IPS-NIHi7 (cell line): ENCODE data around the gene STAT5A.

Experiments used
- DNase-seq: peaks from one replicate; pipeline ENCODE4 v3.0.0; 2012; ENCODE audit warnings: mixed read lengths; ENCODE audit errors: extremely low spot score

STAT5A gene

GRCh38 chr17:42268236-42268635 is 20.1 kb upstream of the STAT5A start:
- no peak for DNase-seq

GRCh38 chr17:42270170-42270535 is 18.1 kb upstream of the STAT5A start:
- no peak for DNase-seq

DNA sequence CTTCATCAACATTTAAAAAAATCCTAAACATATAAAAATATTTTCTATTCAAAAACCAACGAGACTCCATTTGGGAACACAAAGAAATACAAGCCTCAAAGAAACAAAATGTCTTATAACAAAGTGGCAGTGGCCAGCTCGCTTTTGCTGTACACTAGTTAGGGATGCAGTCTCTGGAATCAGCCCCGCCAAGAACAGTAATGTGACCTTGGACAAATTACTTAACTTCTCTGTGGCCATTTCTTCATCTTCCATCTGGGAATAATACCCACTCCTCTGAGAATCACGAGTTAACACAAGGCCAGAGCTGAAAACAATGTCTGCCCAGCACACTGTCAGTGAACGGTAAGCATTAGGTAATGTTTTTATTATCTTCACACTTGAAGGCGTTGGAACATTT is 17.7 kb upstream of the STAT5A start:
- DNase-seq = no peak

- DNase-seq = no peak
These were observed 17.1 kb upstream of the STAT5A start for GRCh38 chr17:42271006-42271778.

GRCh38 chr17:42271779-42272035 is 16.6 kb upstream of the STAT5A start:
- DNase-seq = no peak

DNA sequence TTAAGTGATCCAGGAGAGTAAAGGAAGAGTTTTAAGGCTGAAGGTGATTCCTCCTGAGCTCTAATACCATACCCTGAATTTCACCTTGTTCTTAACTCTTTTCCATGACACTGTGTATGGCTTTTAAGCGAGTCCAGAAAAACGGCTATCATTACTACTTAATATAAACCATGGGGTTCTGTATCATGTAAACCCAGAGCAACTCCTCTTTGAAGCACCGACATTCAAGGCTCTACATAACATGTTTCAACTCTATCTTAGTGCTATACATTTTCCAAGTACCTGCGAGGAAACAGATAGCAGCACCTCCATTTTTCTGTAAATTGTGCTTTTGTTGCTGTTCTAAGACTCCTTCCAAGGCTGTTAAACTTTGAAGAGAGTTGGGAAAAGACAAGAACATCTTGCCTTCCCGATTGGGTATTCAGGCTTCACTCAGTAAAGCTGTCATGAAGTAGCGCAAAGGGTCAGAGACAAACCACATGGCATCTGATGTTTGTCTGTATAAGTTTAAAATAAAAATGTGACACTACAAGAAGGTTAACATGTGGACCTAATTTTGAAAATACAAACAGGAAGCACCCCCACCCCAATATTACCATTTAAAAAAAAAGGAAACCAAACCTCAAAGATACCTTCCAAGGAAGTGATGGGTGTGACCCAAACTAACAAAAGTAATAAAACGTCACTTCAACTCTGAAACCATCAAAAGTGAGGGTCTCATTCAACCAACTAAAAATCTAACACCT is 16.0 kb upstream of the STAT5A start:
- DNase-seq = no peak

DNA sequence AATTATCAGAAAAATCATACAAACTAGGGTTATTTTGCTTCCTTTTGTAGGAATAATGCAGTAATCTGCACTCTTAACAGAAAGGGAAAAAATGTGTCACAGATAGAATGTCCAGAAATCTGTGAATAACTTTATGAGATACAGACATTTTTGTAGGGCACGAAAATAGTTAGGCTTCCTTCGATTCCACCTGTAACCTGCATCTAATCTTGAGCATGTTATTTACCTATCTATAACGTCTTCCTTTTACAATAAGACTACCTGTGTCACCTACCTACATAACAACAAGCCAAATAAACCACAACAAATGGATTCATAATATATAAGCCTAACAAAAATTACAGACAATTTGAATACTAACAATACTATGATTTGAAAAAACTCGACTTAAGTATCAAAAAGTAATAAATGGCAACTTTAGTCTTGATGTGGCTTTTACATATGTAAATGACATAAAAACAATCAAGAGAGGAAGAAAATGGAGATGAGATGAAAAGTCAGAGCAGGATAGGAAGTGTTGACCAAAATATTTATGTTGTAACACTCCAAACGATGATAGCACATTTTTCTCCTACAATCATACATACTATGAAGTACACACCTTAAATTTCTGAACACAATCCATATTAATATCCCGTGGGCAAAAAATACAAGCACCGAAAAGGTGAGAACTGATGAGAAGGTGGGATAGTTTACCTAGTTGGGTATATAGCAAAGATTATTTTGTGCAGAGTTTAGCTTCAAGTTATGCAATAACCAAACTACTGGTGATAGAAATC is 14.6 kb upstream of the STAT5A start:
- no peak for DNase-seq

GRCh38 chr17:42274253-42274542 is 14.1 kb upstream of the STAT5A start:
- DNase-seq = no peak

DNA sequence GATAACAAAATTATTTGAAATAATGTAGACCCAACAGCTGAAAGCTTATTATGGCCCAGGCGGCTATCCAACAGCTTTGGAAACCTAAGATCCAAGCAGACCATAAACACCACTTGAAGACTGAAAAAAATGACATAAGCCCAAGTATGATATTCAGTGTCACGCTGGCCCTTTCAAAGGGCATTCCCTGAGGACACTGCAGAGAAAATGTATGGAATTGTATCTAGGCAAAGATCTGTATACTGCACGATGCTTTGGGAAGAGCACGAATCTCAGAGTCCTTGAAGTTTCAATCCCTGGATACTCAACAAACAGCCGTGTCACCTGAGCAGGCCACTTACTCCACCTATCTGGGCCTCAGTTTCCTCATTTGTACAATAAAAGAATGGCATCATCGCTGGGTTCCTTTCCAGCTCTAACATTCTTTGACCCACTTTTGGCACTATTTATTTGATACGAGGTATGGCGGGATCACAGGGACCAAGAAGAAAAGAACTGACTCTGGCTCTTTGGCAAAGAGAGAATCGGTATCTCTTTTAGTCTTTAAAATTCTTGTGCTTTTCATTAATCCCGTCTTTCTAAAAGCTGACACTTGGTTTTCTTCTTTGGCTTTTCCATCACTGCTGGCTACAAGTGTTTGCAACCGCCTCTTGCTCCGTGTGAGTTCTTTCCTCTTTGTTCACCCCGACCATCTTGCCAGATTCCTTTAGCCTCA is 13.3 kb upstream of the STAT5A start:
- DNase-seq = no peak

- DNase-seq = peak; percentile 46
These were observed 12.6 kb upstream of the STAT5A start for GRCh38 chr17:42275527-42276358.

GRCh38 chr17:42276359-42276608 is 12.0 kb upstream of the STAT5A start, which contains the start of gene STAT5B:
Gene STAT5B (minus strand): TSS chr17:42276391. CDS start chr17:42232127, 44,264 bp downstream.
- peak; percentile 90 for DNase-seq

DNA sequence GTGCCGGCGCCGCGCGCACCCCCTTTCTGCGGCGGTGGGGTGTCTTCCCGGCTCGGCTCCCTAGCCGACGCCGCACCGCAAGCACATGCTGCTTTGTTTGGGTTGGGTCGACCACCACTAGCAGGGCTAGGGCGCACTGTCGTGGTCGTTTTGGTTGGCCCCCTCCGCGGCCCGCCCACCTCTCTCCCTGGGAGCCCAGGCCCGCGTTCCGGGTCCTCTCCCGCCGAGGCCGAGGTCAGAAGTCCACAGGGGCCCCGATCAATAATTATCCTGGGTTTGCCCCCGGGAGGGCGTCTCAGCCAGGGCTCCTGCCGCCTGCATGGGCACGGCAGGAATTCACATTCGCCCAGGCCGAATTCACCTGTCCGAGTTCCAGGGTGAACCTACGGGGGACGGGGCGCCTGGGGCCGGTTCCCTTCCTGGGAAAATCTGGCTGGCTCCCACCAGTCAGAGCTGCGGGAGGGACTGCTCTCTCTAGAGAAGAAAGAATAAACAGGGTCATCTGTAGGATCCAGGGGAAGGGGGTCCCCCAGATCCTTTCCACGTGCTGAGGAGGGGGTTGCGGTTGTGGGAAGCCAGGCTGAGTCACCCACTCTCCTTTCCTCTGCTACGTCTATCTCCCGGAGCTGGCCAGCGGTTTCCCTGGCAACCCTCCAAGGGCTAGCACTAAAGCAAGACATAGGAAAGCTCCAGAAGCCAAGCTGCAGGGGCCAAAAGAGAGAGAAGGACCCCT is 11.5 kb upstream of the STAT5A start:
- DNase-seq = peak; percentile 59

GRCh38 chr17:42277342-42277712 is 11.0 kb upstream of the STAT5A start:
- DNase-seq = no peak

DNA sequence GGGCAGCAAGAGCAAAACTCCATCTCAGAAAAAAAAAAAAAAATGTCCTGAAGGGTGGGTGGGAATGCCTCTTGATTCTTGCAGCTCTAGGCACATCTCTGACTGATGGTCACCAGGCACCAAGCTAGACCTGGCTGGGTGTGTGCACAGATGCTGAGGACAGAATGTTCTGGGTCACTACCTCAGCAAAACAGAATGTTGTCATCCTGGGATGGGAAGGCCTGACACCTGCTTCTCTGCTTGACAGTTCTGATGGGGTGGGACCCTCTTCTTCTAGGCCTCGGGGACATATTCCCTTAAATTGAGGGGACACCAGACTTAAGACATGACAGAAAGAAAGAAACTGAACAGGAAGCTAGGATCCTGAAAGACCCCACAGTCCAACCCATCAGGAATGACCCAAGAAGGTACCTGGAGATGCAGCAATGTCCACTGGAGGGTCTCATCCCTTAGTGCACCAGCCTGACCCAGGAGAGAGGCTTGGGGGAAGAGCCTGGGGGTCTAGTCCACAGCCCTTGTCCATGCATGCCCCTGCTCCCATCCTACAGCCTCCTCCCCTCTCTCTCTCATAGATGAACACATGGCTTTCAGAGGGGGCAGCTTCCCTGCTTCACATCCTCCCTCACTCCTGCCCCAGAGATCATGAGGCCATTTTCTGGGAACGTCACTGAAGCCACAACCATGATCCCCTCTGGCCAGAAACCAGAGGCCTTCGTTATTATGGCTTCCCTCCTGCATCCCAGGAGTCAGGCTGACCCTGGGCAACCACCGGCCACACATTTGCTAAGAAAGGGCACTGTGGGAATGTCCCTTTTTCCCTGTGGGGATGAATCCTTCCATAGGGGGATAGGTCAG is 8.3 kb upstream of the STAT5A start:
- no peak for DNase-seq

DNA sequence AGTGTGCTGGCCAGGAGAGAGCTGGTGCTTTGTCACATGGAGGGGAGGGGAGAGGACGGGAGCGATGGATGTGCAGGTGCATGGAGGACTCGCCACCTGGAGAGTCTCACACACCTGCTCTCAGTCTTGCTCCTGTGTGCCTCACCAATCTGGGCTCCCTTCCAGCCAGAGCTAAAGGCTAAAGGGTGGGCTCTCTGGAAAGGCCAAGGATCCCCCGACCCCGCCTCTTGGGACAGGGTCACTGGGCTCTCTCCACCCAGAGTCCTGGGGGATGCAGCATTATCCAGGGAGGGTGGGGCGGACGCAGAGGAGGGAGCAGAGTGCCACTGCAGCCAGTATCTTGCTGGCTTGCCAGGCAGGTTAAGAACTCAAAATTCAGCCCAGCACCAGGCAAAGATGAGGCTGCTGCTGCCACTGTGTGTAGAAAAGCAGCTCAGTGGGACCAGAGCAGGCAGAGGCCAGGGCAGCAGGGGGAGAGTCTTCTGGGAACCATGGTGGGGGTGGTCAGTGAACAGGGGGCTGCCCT is 6.7 kb upstream of the STAT5A start:
- no peak for DNase-seq

DNA sequence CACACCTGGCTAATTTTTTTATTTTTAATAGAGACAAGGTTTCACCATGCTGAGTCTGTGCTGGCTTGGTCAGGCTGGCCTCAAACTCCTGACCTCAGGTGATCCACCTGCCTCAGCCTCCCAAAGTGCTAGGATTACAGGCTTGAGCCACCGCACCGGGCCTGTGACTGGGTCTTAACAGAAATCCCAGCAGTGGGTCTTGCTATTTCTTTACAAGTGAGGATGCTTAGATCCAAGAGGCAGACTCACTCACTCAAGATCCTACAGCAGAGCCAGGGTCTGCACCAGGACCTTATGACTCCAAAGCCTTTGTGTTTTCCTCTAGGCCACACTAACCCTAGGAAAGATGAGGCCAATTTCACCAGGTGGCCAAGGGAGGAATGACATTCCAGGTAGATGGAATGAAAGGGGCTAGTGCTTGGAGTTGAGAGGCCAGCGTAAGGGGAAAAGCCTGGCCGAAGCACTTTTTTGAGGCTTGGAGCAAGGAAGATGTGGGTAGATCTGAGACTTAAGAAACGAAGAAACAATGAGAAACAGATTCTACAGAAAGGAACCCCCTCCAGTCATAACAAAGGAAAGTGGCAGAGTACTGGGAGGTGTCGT is 5.7 kb upstream of the STAT5A start:
- no peak for DNase-seq

DNA sequence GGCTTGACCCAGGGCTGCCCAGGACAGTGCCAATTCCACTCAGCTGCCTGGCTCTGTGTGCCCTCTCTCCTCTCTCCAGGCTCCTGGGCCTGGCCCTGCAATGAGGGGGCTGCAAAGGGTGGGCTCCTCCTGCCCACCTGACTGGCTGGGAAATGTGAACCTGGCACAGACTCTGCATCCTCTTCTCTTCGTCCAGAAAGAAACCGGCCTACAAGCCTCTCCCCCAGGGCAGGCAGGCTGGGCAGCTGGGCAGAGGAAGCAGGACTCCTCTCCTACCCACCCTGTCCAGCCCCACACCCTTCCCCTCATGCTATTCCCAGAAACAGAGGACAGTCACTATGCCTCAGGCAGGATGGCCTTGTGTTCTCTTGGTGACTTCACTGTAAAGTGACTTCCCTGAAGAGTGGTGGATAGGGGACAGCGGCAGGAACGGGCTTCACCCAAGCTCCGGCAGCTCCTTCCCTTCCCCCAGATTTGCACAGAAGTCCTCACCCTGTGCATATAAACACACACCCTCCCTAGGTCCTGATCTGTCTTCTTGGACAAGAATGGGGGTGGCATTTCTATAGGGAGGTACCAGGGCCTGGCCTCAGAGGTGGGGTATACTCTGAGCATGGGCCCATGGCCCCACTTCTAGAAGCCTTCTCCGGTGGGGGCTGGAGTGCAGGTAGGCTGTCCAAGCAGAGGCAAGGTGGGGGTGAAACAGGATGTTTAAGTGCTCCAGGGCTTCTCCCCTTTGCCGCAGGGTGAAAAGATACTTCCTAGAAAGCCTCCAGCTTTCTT is 4.9 kb upstream of the STAT5A start:
- no peak for DNase-seq

GRCh38 chr17:42284024-42284369 is 4.3 kb upstream of the STAT5A start:
- no peak for DNase-seq

DNA sequence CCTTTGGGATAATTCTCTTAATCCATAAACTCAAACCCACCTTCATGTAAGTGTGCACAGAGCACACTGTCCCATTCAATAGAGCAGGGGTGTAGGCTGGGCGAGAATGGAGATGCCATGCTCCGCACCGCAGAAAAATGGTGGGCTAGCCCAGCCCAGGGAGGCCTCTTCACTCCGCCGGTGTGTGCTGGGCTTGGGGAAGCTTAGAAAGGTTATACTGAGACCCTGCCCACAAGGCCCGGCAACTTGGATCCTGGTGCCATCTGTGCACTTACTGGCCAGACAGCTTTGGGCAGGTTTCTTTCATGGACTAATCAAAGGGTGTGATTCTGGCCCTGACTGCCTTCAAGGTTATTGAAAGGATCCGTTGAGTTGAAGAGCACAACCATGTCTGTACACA is 3.7 kb upstream of the STAT5A start:
- no peak for DNase-seq
